ENCODE results near the gene ADAMTS17.
"Not testable (repeated sequence)": the region's sequence is repeated elsewhere in the genome, so short reads cannot be mapped to it uniquely, and the experiment has no call there.

Gene ADAMTS17

GRCh38 chr15:99984491-99985243, 357.1 kb downstream of the ADAMTS17 start:
- no peak for DNase-seq

GRCh38 chr15:99983886-99984286, 357.9 kb downstream of the ADAMTS17 start:
- DNase-seq = no peak

- DNase-seq = no peak
Observed at GRCh38 chr15:99983171-99983885, 358.4 kb downstream of the ADAMTS17 start.

- DNase-seq = no peak
Observed at GRCh38 chr15:99982662-99983061, 359.1 kb downstream of the ADAMTS17 start.

- DNase-seq = no peak
Observed at GRCh38 chr15:99981839-99982658, 359.7 kb downstream of the ADAMTS17 start.

GRCh38 chr15:99981191-99981647, 360.6 kb downstream of the ADAMTS17 start:
- DNase-seq = no peak

- DNase-seq = no peak
Observed at GRCh38 chr15:99980752-99981151, 361.0 kb downstream of the ADAMTS17 start.

GRCh38 chr15:99979886-99980285, 361.9 kb downstream of the ADAMTS17 start:
- DNase-seq = not testable (repeated sequence)

- DNase-seq = no peak
Observed at GRCh38 chr15:99979371-99979770, 362.4 kb downstream of the ADAMTS17 start.

GRCh38 chr15:99978426-99978825, 363.3 kb downstream of the ADAMTS17 start:
- no peak for DNase-seq

- DNase-seq = no peak
Observed at GRCh38 chr15:99977929-99978328, 363.8 kb downstream of the ADAMTS17 start.

GRCh38 chr15:99976811-99977271, 364.9 kb downstream of the ADAMTS17 start:
- no peak for DNase-seq

GRCh38 chr15:99976000-99976399, 365.8 kb downstream of the ADAMTS17 start:
- DNase-seq = no peak

GRCh38 chr15:99974246-99974645, 367.5 kb downstream of the ADAMTS17 start:
- no peak for DNase-seq

GRCh38 chr15:99973351-99973750, 368.4 kb downstream of the ADAMTS17 start:
- no peak for DNase-seq

- DNase-seq = no peak
Observed at GRCh38 chr15:99970891-99971430, 370.8 kb downstream of the ADAMTS17 start.

GRCh38 chr15:99969261-99969920, 372.4 kb downstream of the ADAMTS17 start:
- DNase-seq = no peak

GRCh38 chr15:99967841-99968371, 373.9 kb downstream of the ADAMTS17 start:
- DNase-seq = no peak

- no peak for DNase-seq
Observed at GRCh38 chr15:99966815-99967214, 375.0 kb downstream of the ADAMTS17 start.

GRCh38 chr15:99965376-99965775, 376.4 kb downstream of the ADAMTS17 start:
- no peak for DNase-seq

GRCh38 chr15:99963976-99964375, 377.8 kb downstream of the ADAMTS17 start:
- DNase-seq = no peak
